Esophagus squamous epithelium (tissue), 4 donors: ENCODE measurements around the gene TSPAN11.

Source experiments
- CTCF ChIP-seq, 6 experiments: fragments of 450-650 bp in 4 of 6; fragments of 200-600 bp in 2 of 6; sonication (generic) in 2 of 6; IDR thresholded peaks; one replicate each; pipeline ENCODE4 v1.5.1; 2016 to 2019; ENCODE audit warnings: antibody characterized with exemption in 6 of 6, mild to moderate bottlenecking in 4 of 6, moderate library complexity in 4 of 6
- POLR2A ChIP-seq, 4 donors: fragments of 450-650 bp; IDR thresholded peaks; one replicate each; pipeline ENCODE4 v1.6.1; 2017; ENCODE audit warnings: antibody characterized with exemption in 4 of 4, mild to moderate bottlenecking in 4 of 4, moderate library complexity in 3 of 4

GRCh38 chr12:30959778-30960177 is 33.2 kb downstream of the TSPAN11 start:
- TF ChIP-seq POLR2A (IDR thresholded peaks at IDR 0.05) (no peak), CTCF (IDR thresholded peaks at IDR 0.05) (no peak)
